Erythroblast (primary cell): ENCODE measurements around the gene BIRC7.

Source experiments
- GATA1 ChIP-seq: IDR thresholded peaks from 2 replicates; pipeline ENCODE4 v1.6.1; 2011; ENCODE audit warnings: low read depth, mild to moderate bottlenecking, control low read depth, low read length, moderate library complexity
- POLR2A ChIP-seq: IDR thresholded peaks from 2 replicates; pipeline ENCODE4 v1.6.1; 2011; ENCODE audit warnings: mild to moderate bottlenecking, low read length

- TF ChIP-seq POLR2A: no peak
- no peak for TF ChIP-seq GATA1
Measured at GRCh38 chr20:63258781-63259180, 23.1 kb downstream of the BIRC7 start.
